CD4-positive, alpha-beta T cell treated with Interleukin-10 for 1 hour (primary cell): ENCODE data around the gene BPIFB3.

Experiments
- DNase-seq: peaks from one replicate; pipeline ENCODE4 v3.0.0-alpha.2; 2020

BPIFB3 gene

GRCh38 chr20:33053291-33054106 is at the start of gene BPIFB3:
Gene BPIFB3 (plus strand): TSS chr20:33053903. CDS start chr20:33055436, 1,533 bp downstream.
- DNase-seq: no peak

GRCh38 chr20:33004141-33004751 is 49.5 kb upstream of the BPIFB3 start, which contains the start of gene SUN5:
Gene SUN5 (minus strand): TSS chr20:33004433. CDS start chr20:33004340, 93 bp downstream.
- DNase-seq: no peak

GRCh38 chr20:33005132-33005566 is 48.6 kb upstream of the BPIFB3 start:
- DNase-seq: peak; percentile 50

- DNase-seq: no peak
Observed at GRCh38 chr20:33005908-33006775, 47.6 kb upstream of the BPIFB3 start.

- DNase-seq: no peak
Observed at GRCh38 chr20:33006776-33007375, 46.8 kb upstream of the BPIFB3 start.

GRCh38 chr20:33007376-33008335 is 46.0 kb upstream of the BPIFB3 start, which contains the start of gene BPIFB2:
Gene BPIFB2 (plus strand): TSS chr20:33007704. CDS start chr20:33008575, 871 bp downstream.
- DNase-seq: no peak

DNA sequence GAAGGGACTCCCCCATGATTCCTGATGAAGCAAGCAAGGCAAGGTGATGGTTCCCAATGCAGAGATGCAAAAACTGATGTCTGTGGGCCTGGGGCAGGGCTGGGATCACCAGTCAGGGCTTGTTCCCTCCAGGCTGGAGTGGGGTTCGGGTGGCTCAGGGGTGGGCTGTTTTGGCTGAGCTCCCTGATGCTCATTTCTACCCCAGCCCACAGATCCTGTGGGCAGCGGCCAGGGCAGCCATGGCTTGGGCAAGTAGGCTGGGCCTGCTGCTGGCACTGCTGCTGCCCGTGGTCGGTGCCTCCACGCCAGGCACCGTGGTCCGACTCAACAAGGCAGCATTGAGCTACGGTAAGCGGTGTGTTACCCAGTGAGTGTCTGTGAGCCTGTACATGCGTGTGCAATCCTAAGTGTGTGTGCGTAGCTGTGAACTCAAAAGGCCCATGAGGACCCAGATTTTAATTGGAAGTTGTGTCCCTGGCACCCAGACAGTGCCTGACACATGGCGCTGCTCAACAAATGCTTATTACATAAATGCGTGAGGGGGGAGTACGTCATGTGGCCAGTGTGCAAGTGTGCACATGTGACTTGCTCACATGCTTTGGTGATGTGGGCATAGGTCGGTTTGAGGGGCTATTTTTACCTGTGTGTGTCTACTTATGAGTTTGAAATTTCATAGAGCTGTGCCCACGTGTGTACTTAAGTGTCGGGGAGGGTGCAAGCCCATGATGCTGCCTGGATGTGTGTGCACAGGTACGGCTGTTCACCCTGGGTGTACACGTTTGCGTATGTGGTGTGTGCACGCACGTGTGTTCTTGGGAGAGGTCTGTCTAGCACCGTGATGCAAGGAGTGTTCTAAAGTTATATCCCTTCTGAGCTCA is 45.1 kb upstream of the BPIFB3 start:
- no peak for DNase-seq

DNA sequence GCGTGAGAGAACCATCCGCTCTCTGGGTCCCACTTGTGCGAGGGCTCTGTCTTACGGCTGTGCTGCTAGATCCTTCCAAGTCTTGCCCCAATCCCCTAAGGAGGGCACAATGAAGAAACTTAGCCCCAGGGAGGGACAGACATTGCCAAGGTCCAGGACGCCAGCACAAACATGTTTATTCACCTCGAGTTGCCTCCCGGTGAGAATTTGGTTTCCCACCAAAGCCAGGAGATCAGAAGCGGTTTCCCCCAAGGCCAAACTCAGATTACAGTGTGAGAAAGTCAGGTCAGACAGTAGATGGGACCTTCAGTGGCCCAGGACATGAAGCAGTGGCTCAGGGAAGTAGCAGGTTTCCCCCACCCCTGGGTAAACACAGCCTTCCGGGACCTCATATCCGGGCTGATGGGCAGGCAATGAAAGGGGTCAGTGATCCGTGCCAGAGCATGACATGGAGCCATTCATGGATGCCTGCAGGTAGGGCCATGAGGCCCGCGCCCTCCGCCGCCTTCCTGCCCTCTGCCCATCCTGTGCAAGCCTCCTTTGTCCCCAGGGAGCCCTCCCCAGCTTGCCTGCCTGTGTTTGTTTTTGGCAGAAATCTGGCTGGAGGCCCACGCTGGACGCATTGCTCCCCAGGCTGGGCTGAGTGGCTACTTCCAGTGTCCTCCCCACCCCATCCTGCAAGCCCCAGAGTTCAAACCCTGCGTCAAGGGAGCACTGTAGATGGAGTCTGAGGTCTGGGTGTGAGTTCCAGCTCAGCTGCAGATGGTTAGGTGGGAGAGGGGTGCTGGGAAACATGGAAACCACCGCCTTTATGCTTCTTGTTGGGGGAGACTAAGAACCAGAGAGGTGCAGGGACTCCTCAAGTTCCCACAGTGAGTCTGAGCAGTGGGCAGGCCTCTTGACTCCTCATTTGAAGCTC is 44.2 kb upstream of the BPIFB3 start:
- no peak for DNase-seq

GRCh38 chr20:33010133-33010504 is 43.6 kb upstream of the BPIFB3 start:
- DNase-seq: no peak

GRCh38 chr20:33010674-33011449 is 42.8 kb upstream of the BPIFB3 start:
- DNase-seq: no peak

- no peak for DNase-seq
Observed at GRCh38 chr20:33012327-33013189, 41.1 kb upstream of the BPIFB3 start.

- no peak for DNase-seq
Observed at GRCh38 chr20:33013701-33014326, 39.9 kb upstream of the BPIFB3 start.

GRCh38 chr20:33014336-33015113 is 39.2 kb upstream of the BPIFB3 start:
- no peak for DNase-seq

- no peak for DNase-seq
Observed at GRCh38 chr20:33015114-33015484, 38.6 kb upstream of the BPIFB3 start.

- no peak for DNase-seq
Observed at GRCh38 chr20:33015700-33016580, 37.8 kb upstream of the BPIFB3 start.
